HepG2 (cell line): ENCODE data around the gene AADAT. TPM values are rescaled to one million over a fixed set of nuclear protein-coding genes. Genes with fewer than 3 reads are reported as not detected.

Source experiments
- ATAC-seq: fragments of 200-7000 bp; cut with Tn5 transposase; 3 replicates; pipeline ENCODE4 v1.9.1; 2020; ENCODE audit warnings: mild to moderate bottlenecking, moderate library complexity
- BruUV-seq: library from RNA; stranded (reverse); fragments of 400-500 nt; replicated peaks from 2 replicates; lab custom pipeline; 2021; lab: Mats Ljungman, UMichigan
- CTCF ChIA-PET: fragments of 300-600 bp; formaldehyde crosslinking; extraction: SDS; loops from one replicate; lab custom pipeline; 2021; ENCODE audit warnings: low total read pairs, inconsistent platforms, low intra/inter-chr PET ratio; lab: Yijun Ruan, JAX
- POLR2A ChIA-PET: fragments of 350-600 bp; sonication (Branson Sonifier 250); formaldehyde crosslinking; loops from one replicate; lab custom pipeline; 2020; ENCODE audit warnings: antibody characterized with exemption, inconsistent platforms; lab: Yijun Ruan, JAX
- DNase-seq: peaks from one replicate; pipeline ENCODE4 v3.0.0-alpha.2; 2015; ENCODE audit warnings: low spot score
- FAIRE-seq: peaks from 3 replicates; lab custom pipeline; 2011; peaks lifted over from hg19 to GRCh38; lab: Jason Lieb, UNC
- H2AFZ ChIP-seq: one replicate; pipeline ENCODE4 v1.6.1; 2011; ENCODE audit warnings: low read length, inconsistent platforms
- H3K27ac ChIP-seq: fragments of 300-600 bp; 3 replicates; pipeline ENCODE4 v1.8.0; 2011; ENCODE audit warnings: mixed run types, mild to moderate bottlenecking, mixed read lengths, low read length, inconsistent platforms; ENCODE audit not compliant: insufficient read depth; ENCODE audit errors: extremely low read length
- H3K27me3 ChIP-seq, 2 experiments: fragments of 200-600 bp in 1 of 2; 2 replicates in 1 of 2; 3 replicates in 1 of 2; pipeline versions ENCODE4 v1.6.0 to v1.8.0; 2011; ENCODE audit warnings: low read length in 2 of 2, mild to moderate bottlenecking in 2 of 2, moderate library complexity in 2 of 2, inconsistent platforms in 1 of 2; ENCODE audit not compliant: insufficient read depth in 2 of 2, control insufficient read depth in 1 of 2
- H3K36me3 ChIP-seq, 2 experiments: fragments of 200-600 bp in 1 of 2; replicated peaks in 1 of 2; 2 replicates in 1 of 2; 3 replicates in 1 of 2; pipeline versions ENCODE4 v1.5.1 to v1.8.0; 2011; ENCODE audit warnings: low read length in 2 of 2, inconsistent platforms in 1 of 2; ENCODE audit not compliant: insufficient read depth in 2 of 2, control insufficient read depth in 1 of 2
- H3K4me1 ChIP-seq: 2 replicates; pipeline ENCODE4 v1.5.1; 2012; ENCODE audit warnings: low read length, inconsistent platforms; ENCODE audit not compliant: insufficient read depth
- H3K4me2 ChIP-seq: 2 replicates; pipeline ENCODE4 v1.6.0; 2011; ENCODE audit warnings: low read depth, low read length, inconsistent platforms
- H3K4me3 ChIP-seq, 3 experiments: fragments of 200-600 bp in 1 of 3; sonication (generic), shearing (Covaris generic) in 1 of 3; replicated peaks in 1 of 3; 2 replicates each; pipeline ENCODE4 v1.5.1; 2011 to 2016; ENCODE audit warnings: low read length in 3 of 3, inconsistent platforms in 2 of 3, low read depth in 2 of 3, mild to moderate bottlenecking in 2 of 3, control low read depth in 1 of 3, mixed read lengths in 1 of 3; ENCODE audit not compliant: insufficient read depth in 1 of 3
- H3K79me2 ChIP-seq: one replicate; pipeline ENCODE4 v1.6.1; 2011; ENCODE audit warnings: low read length, inconsistent platforms; ENCODE audit not compliant: insufficient read depth
- H3K9ac ChIP-seq: 2 replicates; pipeline ENCODE4 v1.6.0; 2011; ENCODE audit warnings: mild to moderate bottlenecking, low read depth, low read length, inconsistent platforms; ENCODE audit not compliant: insufficient read depth
- H3K9me3 ChIP-seq: 2 replicates; pipeline ENCODE4 v1.5.1; 2012; ENCODE audit warnings: mild to moderate bottlenecking, low read length
- H4K20me1 ChIP-seq: 2 replicates; pipeline ENCODE4 v1.6.0; 2011; ENCODE audit warnings: inconsistent platforms, mild to moderate bottlenecking, low read length, moderate library complexity; ENCODE audit not compliant: insufficient read depth
- CHD2 ChIP-seq: IDR thresholded peaks from 2 replicates; pipeline ENCODE4 v1.6.1; 2011; ENCODE audit warnings: low read depth, low read length, improper control_type of control experiment
- HNF4G ChIP-seq, 2 experiments: sonication (generic) in 1 of 2; formaldehyde crosslinking in 1 of 2; IDR thresholded peaks; 2 replicates each; pipeline versions ENCODE4 v1.4.0 to v1.6.1; 2011 to 2020; ENCODE audit warnings: borderline replicate concordance in 2 of 2, low read depth in 2 of 2, mild to moderate bottlenecking in 2 of 2, low read length in 1 of 2, missing genetic modification reagents in 1 of 2, moderate library complexity in 1 of 2
- NR2F2 ChIP-seq: IDR thresholded peaks from 2 replicates; pipeline ENCODE4 v1.6.1; 2012; ENCODE audit warnings: low read depth, inconsistent platforms, borderline replicate concordance
- RAD51 ChIP-seq: fragments of 450-650 bp; IDR thresholded peaks from 2 replicates; pipeline ENCODE4 v1.6.1; 2016; ENCODE audit warnings: borderline replicate concordance
- USF2 ChIP-seq, 2 experiments: sonication (generic) in 1 of 2; formaldehyde crosslinking in 1 of 2; IDR thresholded peaks; 2 replicates each; pipeline versions ENCODE4 v1.5.1 to v1.6.1; 2011 to 2020; ENCODE audit warnings: borderline replicate concordance in 1 of 2, low read depth in 1 of 2, low read length in 1 of 2, mild to moderate bottlenecking in 1 of 2, missing genetic modification reagents in 1 of 2, moderate library complexity in 1 of 2
- ZBTB14 ChIP-seq: sonication (generic); formaldehyde crosslinking; IDR thresholded peaks from 2 replicates; pipeline ENCODE4 v1.4.0; 2020; ENCODE audit warnings: missing genetic modification reagents
- ZNF251 ChIP-seq: sonication (generic); formaldehyde crosslinking; IDR thresholded peaks from 2 replicates; pipeline ENCODE4 v1.9.0; 2021; ENCODE audit warnings: mild to moderate bottlenecking, missing genetic modification reagents
- ZNF530 ChIP-seq: sonication (generic); formaldehyde crosslinking; IDR thresholded peaks from 2 replicates; pipeline ENCODE4 v1.5.0; 2020; ENCODE audit warnings: low read depth, mild to moderate bottlenecking, missing genetic modification reagents
- ZNF605 ChIP-seq: sonication (generic); formaldehyde crosslinking; IDR thresholded peaks from 2 replicates; pipeline ENCODE4 v1.8.0; 2022; ENCODE audit warnings: mild to moderate bottlenecking, missing genetic modification reagents
- WGBS: methylation state at CpG from one replicate; pipeline ENCODE4 v1.1.6; 2017; ENCODE audit warnings: low lambda C conversion rate; 5-methylcytosine and 5-hydroxymethylcytosine counted together
- in situ Hi-C: cut with HindIII; loops from 2 replicates; pipeline ENCODE4 v1.10.0; 2017; ENCODE audit warnings: low pct_unique_long_range_greater_than_20kb; ENCODE audit not compliant: extremely low pct_ligation_motif_present
- intact Hi-C: fragments of 100-400 bp; cut with micrococcal nuclease; formaldehyde crosslinking; loops from one replicate; pipeline ENCODE4 v1.10.0; 2022; ENCODE audit not compliant: unreplicated experiment
- polyA plus RNA-seq, 8 experiments: library from polyadenylated mRNA; depleted of rRNA in 3 of 8; stranded (reverse) in 7 of 8; unstranded in 1 of 8; fragments of >200 nt; fragmentation: Illumina TruSeq in 4 of 8; extraction: Trizol in 4 of 8; gene quantifications; 2 replicates each; pipeline versions ENCODE4 v1.2.1 to v1.2.3, GENCODE V29; 2011 to 2016; ENCODE audit warnings: low read depth in 4 of 8, missing spikeins in 1 of 8, mixed read lengths in 1 of 8; ENCODE audit not compliant: insufficient read depth in 1 of 8
- total RNA-seq, 5 experiments: library from RNA; depleted of rRNA; stranded (reverse); fragments of >200 nt; fragmentation: Illumina TruSeq; extraction: Trizol; gene quantifications; 2 replicates each; pipeline ENCODE4 v1.2.3, GENCODE V29; 2016; ENCODE audit warnings: low read depth in 1 of 5

Gene AADAT
- total and polyA plus RNA-seq, 2 of the 13 experiments (the other 11 are each of a cell fraction or from before 2014, with no cell fraction given): 6.1 to 9.1 TPM

DNA sequence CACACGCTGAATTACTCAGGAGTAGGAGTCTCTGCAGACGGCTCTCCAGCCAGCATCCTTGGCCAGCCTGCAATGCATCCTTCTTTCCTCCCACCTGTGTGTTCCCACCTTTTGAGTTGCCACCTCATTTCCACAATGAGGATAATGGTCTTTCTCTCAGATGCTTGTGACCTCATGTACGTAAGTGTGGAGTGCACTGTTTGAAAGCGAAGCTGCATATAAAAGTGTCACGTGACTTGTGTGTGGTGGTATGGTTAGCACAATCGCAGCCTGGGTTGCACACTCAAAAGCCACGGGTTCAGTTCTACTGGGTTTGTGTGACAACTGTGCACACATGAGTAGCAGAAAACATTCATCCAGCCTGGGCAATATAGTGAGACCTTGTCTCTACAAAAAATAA, 51.5 kb downstream of the AADAT start:
- no peaks in the 10 kb centered on the region for H3K36me3 ChIP-seq
- FAIRE-seq (no peak), DNase-seq (no peak), ATAC-seq (no peak)
- in situ Hi-C loops: no loop called here
- no peak overlapping the region for H3K4me2 ChIP-seq
- H2AFZ ChIP-seq: no peak overlapping the region
- ChIA-PET POLR2A (no interaction called here), CTCF (no interaction called here)
- WGBS: 43% methylated on average over 7 of the region's 7 CpGs
- intact Hi-C loops: no loop called here
- no peaks in the 10 kb centered on the region for H4K20me1 ChIP-seq
- no peaks in the 10 kb centered on the region for H3K27me3 ChIP-seq
- no peaks in the 10 kb centered on the region for H3K9me3 ChIP-seq
- H3K27ac ChIP-seq: no peak overlapping the region
- no peak overlapping the region for H3K9ac ChIP-seq
- no peaks in the 10 kb centered on the region for H3K4me1 ChIP-seq
- BruUV-seq: no TSS peak
- H3K4me3 ChIP-seq: no peak overlapping the region
- TF ChIP-seq NR2F2 (no peak), ZNF530 (CRISPR knock-in tag) (no peak), RAD51 (peak; percentile 81), USF2 (IDR thresholded peaks at IDR 0.05; ENCODE audit: low read depth, low read length) (peak; percentile 41; the same call in 1 of the 2 replicates), USF2 (CRISPR knock-in tag; IDR thresholded peaks at IDR 0.05; ENCODE audit: borderline replicate concordance) (no peak), HNF4G (IDR thresholded peaks at IDR 0.05; ENCODE audit: borderline replicate concordance, low read depth, low read length) (no peak), HNF4G (CRISPR knock-in tag; IDR thresholded peaks at IDR 0.05; ENCODE audit: borderline replicate concordance, low read depth) (no peak), ZNF251 (no peak), ZNF605 (no peak), ZBTB14 (CRISPR knock-in tag) (no peak), CHD2 (no peak)
- H3K79me2 ChIP-seq: no peaks in the 10 kb centered on the region
